K562 (cell line): ENCODE data around the gene WWOX. TPM values are rescaled to one million over a fixed set of nuclear protein-coding genes. Genes with fewer than 3 reads are reported as not detected.

Experiments used
- BRCA1 ChIP-seq, 2 experiments: fragments of 450-650 bp in 1 of 2; sonication (generic) in 1 of 2; formaldehyde crosslinking in 1 of 2; IDR thresholded peaks; 2 replicates each; pipeline versions ENCODE4 v1.5.0 to v1.6.1; 2017 to 2020; ENCODE audit warnings: mild to moderate bottlenecking in 1 of 2, missing genetic modification reagents in 1 of 2
- CREB1 ChIP-seq, 2 experiments: sonication (generic) in 1 of 2; formaldehyde crosslinking in 1 of 2; IDR thresholded peaks; 2 replicates each; pipeline versions ENCODE4 v1.6.1 to v1.8.0; 2012 to 2022; ENCODE audit warnings: inconsistent platforms in 1 of 2, mild to moderate bottlenecking in 1 of 2, missing genetic modification reagents in 1 of 2, moderate library complexity in 1 of 2
- HOXB6 ChIP-seq: fragments of 250-450 bp; sonication (Bioruptor Pico); IDR thresholded peaks from 2 replicates; pipeline ENCODE4 v1.5.1; 2022; ENCODE audit warnings: mild to moderate bottlenecking, borderline replicate concordance
- JUN ChIP-seq, 2 experiments: sonication (generic) in 1 of 2; formaldehyde crosslinking in 1 of 2; IDR thresholded peaks; 2 replicates each; pipeline versions ENCODE4 v1.6.1 to v1.8.0; 2012 to 2022; ENCODE audit warnings: borderline replicate concordance in 2 of 2, mild to moderate bottlenecking in 2 of 2, improper control_type of control experiment in 1 of 2, low read depth in 1 of 2, low read length in 1 of 2, missing genetic modification reagents in 1 of 2
- MAZ ChIP-seq, 2 experiments: fragments of 450-650 bp in 1 of 2; sonication (generic) in 1 of 2; formaldehyde crosslinking; IDR thresholded peaks in 1 of 2; conservative IDR thresholded peaks in 1 of 2; 2 replicates each; pipeline versions ENCODE4 v1.4.0 to v1.5.0; 2020; ENCODE audit warnings: mild to moderate bottlenecking in 1 of 2, missing genetic modification reagents in 1 of 2
- MEIS2 ChIP-seq: fragments of 450-650 bp; IDR thresholded peaks from 2 replicates; pipeline ENCODE4 v1.6.1; 2014; ENCODE audit warnings: mild to moderate bottlenecking; ENCODE audit not compliant: partially characterized antibody
- MITF ChIP-seq: IDR thresholded peaks from 2 replicates; pipeline ENCODE4 v1.6.1; 2014; ENCODE audit warnings: antibody characterized with exemption
- PHF21A ChIP-seq: fragments of 450-650 bp; IDR thresholded peaks from 2 replicates; pipeline ENCODE4 v1.6.1; 2017; ENCODE audit warnings: low read depth, borderline replicate concordance
- PTBP1 ChIP-seq: fragments of 200-400 bp; formaldehyde crosslinking; IDR thresholded peaks from 2 replicates; pipeline ENCODE4 v1.6.1; 2017; ENCODE audit warnings: low read depth, low read length
- RAD21 ChIP-seq, 2 experiments: fragments of 250-450 bp in 1 of 2; fragments of 450-650 bp in 1 of 2; sonication (Bioruptor Pico) in 1 of 2; formaldehyde crosslinking in 1 of 2; IDR thresholded peaks in 1 of 2; conservative IDR thresholded peaks in 1 of 2; 2 replicates each; pipeline versions ENCODE4 v1.4.0 to v1.8.0; 2020 to 2022; ENCODE audit warnings: mild to moderate bottlenecking in 2 of 2, moderate library complexity in 1 of 2
- polyA plus RNA-seq, 8 experiments: library from polyadenylated mRNA; depleted of rRNA in 4 of 8; stranded (reverse) in 5 of 8; unstranded in 3 of 8; fragments of >200 nt; fragmentation: Nextera tagmentation in 2 of 8; fragmentation: Illumina TruSeq in 1 of 8; extraction: Ambion mirVana in 2 of 8; extraction: Trizol in 1 of 8; gene quantifications; 2 replicates each; pipeline versions ENCODE4 v1.2.1 to v1.2.3, GENCODE V29; 2011 to 2014; ENCODE audit warnings: inconsistent platforms in 1 of 8, missing spikeins in 1 of 8
- total RNA-seq, 7 experiments: library from RNA; depleted of rRNA in 6 of 7; stranded (reverse); fragments of >200 nt in 6 of 7; fragmentation: Illumina TruSeq in 2 of 7; extraction: Trizol in 2 of 7; gene quantifications; 2 replicates each; pipeline versions ENCODE4 v1.2.1 to v1.2.3, GENCODE V29; 2011 to 2021; ENCODE audit warnings: low replicate concordance in 1 of 7
- TF ChIP-seq, protein P1 (sequence below): fragments of 200-600 bp; sonication (generic); IDR thresholded peaks from one replicate; pipeline ENCODE4 v1.6.1; 2012; ENCODE audit warnings: mild to moderate bottlenecking, low read depth, low read length, inconsistent platforms

WWOX gene
- total and polyA plus RNA-seq, 9 of the 15 experiments (the other 6 are each of a cell fraction or from before 2014, with no cell fraction given) = 1.6 to 22.7 (median 8.1) TPM

DNA sequence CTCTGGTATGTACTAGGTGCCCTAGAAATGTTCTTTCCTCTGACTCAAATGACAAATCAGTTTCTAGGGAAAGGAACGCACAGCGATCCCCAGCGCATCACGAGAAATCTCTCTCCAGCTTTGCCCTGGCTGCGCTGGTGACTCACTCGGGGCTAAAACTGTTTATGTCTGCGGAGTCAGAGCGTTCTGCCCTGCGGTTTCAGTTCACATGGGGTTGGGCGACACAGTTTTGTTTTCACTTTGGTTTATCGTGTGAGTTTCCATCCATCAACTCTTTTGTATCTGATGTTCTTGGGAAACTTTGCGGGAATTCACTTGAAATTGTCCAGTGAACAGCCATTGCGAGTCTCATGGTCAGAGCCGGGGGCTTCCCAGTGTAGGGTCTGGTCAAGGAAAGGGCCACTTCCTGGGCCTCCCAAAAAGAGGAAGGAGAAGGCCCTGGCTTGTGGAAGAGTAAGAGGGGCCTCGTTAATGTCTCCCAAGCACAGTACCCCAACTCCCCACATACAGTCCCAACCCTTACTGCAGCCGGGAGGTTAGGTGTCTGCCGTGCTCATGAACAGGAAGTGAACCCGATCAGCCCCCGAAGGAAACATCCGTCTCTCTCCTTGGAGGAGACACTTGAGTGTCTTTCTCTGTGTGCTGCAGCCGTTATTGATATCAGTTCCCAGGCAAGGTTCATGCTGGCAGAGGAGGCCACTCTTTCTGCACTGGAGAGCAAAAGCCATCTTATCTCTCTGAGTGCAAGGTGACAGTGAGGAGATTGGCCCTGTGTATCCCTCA is 643.2 kb downstream of the WWOX start (continued):
- 0 out of 2 replicates have a peak, but pooled peaks have one; percentile 12 for TF ChIP-seq MITF
- TF ChIP-seq RAD21 (CRISPR knock-in tag; conservative IDR thresholded peaks at IDR 0.05 in 1 of 2, IDR thresholded peaks at IDR 0.05 in 1 of 2) = no peak
- TF ChIP-seq MEIS2 = peak; percentile 33
- TF ChIP-seq, protein P1, sequence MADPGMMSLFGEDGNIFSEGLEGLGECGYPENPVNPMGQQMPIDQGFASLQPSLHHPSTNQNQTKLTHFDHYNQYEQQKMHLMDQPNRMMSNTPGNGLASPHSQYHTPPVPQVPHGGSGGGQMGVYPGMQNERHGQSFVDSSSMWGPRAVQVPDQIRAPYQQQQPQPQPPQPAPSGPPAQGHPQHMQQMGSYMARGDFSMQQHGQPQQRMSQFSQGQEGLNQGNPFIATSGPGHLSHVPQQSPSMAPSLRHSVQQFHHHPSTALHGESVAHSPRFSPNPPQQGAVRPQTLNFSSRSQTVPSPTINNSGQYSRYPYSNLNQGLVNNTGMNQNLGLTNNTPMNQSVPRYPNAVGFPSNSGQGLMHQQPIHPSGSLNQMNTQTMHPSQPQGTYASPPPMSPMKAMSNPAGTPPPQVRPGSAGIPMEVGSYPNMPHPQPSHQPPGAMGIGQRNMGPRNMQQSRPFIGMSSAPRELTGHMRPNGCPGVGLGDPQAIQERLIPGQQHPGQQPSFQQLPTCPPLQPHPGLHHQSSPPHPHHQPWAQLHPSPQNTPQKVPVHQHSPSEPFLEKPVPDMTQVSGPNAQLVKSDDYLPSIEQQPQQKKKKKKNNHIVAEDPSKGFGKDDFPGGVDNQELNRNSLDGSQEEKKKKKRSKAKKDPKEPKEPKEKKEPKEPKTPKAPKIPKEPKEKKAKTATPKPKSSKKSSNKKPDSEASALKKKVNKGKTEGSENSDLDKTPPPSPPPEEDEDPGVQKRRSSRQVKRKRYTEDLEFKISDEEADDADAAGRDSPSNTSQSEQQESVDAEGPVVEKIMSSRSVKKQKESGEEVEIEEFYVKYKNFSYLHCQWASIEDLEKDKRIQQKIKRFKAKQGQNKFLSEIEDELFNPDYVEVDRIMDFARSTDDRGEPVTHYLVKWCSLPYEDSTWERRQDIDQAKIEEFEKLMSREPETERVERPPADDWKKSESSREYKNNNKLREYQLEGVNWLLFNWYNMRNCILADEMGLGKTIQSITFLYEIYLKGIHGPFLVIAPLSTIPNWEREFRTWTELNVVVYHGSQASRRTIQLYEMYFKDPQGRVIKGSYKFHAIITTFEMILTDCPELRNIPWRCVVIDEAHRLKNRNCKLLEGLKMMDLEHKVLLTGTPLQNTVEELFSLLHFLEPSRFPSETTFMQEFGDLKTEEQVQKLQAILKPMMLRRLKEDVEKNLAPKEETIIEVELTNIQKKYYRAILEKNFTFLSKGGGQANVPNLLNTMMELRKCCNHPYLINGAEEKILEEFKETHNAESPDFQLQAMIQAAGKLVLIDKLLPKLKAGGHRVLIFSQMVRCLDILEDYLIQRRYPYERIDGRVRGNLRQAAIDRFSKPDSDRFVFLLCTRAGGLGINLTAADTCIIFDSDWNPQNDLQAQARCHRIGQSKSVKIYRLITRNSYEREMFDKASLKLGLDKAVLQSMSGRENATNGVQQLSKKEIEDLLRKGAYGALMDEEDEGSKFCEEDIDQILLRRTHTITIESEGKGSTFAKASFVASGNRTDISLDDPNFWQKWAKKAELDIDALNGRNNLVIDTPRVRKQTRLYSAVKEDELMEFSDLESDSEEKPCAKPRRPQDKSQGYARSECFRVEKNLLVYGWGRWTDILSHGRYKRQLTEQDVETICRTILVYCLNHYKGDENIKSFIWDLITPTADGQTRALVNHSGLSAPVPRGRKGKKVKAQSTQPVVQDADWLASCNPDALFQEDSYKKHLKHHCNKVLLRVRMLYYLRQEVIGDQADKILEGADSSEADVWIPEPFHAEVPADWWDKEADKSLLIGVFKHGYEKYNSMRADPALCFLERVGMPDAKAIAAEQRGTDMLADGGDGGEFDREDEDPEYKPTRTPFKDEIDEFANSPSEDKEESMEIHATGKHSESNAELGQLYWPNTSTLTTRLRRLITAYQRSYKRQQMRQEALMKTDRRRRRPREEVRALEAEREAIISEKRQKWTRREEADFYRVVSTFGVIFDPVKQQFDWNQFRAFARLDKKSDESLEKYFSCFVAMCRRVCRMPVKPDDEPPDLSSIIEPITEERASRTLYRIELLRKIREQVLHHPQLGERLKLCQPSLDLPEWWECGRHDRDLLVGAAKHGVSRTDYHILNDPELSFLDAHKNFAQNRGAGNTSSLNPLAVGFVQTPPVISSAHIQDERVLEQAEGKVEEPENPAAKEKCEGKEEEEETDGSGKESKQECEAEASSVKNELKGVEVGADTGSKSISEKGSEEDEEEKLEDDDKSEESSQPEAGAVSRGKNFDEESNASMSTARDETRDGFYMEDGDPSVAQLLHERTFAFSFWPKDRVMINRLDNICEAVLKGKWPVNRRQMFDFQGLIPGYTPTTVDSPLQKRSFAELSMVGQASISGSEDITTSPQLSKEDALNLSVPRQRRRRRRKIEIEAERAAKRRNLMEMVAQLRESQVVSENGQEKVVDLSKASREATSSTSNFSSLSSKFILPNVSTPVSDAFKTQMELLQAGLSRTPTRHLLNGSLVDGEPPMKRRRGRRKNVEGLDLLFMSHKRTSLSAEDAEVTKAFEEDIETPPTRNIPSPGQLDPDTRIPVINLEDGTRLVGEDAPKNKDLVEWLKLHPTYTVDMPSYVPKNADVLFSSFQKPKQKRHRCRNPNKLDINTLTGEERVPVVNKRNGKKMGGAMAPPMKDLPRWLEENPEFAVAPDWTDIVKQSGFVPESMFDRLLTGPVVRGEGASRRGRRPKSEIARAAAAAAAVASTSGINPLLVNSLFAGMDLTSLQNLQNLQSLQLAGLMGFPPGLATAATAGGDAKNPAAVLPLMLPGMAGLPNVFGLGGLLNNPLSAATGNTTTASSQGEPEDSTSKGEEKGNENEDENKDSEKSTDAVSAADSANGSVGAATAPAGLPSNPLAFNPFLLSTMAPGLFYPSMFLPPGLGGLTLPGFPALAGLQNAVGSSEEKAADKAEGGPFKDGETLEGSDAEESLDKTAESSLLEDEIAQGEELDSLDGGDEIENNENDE = no peak
- TF ChIP-seq PTBP1 = no peak
- no peak for TF ChIP-seq PHF21A
- TF ChIP-seq JUN (IDR thresholded peaks at IDR 0.05; ENCODE audit: borderline replicate concordance, low read depth, low read length) = 0 out of 2 replicates have a peak, but pooled peaks have one; percentile 41
- TF ChIP-seq JUN (CRISPR knock-in tag; IDR thresholded peaks at IDR 0.05; ENCODE audit: borderline replicate concordance) = no peak
- TF ChIP-seq CREB1 (IDR thresholded peaks at IDR 0.05) = no peak
- TF ChIP-seq CREB1 (CRISPR knock-in tag; IDR thresholded peaks at IDR 0.05) = peak; percentile 27; the same call in 1 of the 2 replicates
- no peak for TF ChIP-seq HOXB6 (CRISPR knock-in tag)
- no peak for TF ChIP-seq BRCA1 (IDR thresholded peaks at IDR 0.05)
- no peak for TF ChIP-seq BRCA1 (CRISPR knock-in tag; IDR thresholded peaks at IDR 0.05)
- 0 out of 4 replicates have a peak, but pooled peaks of 1 of the 2 experiments have one; percentile 26 for TF ChIP-seq MAZ (CRISPR knock-in tag; conservative IDR thresholded peaks at IDR 0.05 in 1 of 2, IDR thresholded peaks at IDR 0.05 in 1 of 2)
